AG04450 (cell line): ENCODE data around the gene XRCC5. TPM values are rescaled to one million over a fixed set of nuclear protein-coding genes. Genes with fewer than 3 reads are reported as not detected.
A peak's percentile ranks its signal among the peaks of the same experiment; 100 is the strongest.

Source experiments
- CTCF ChIA-PET: fragments of 300-600, 350-600 bp; formaldehyde crosslinking; extraction: SDS; loops from one replicate; lab custom pipeline; 2022; ENCODE audit warnings: antibody characterized with exemption, inconsistent platforms; lab: Charles Lee
- POLR2A ChIA-PET: fragments of 350-600 bp; formaldehyde crosslinking; extraction: SDS; loops from one replicate; lab custom pipeline; 2021; ENCODE audit warnings: antibody characterized with exemption, inconsistent platforms; lab: Yijun Ruan, JAX
- DNase-seq: peaks from one replicate; pipeline ENCODE4 v3.0.0-alpha.2; 2011; ENCODE audit warnings: low read depth, low spot score
- H3K27ac ChIP-seq: one replicate; pipeline ENCODE4 v1.5.1; 2012; ENCODE audit warnings: low read depth, low read length, control low read depth
- H3K27me3 ChIP-seq: one replicate; pipeline ENCODE4 v1.6.0; 2012; ENCODE audit warnings: low read length; ENCODE audit not compliant: control insufficient read depth, insufficient read depth
- H3K4me3 ChIP-seq: 2 replicates; pipeline ENCODE4 v1.5.1; 2011; ENCODE audit warnings: mild to moderate bottlenecking, low read depth, low read length, control low read depth
- H3K9me3 ChIP-seq: 2 replicates; pipeline ENCODE4 v1.5.1; 2012; ENCODE audit warnings: low read length; ENCODE audit not compliant: control insufficient read depth, insufficient read depth
- CTCF ChIP-seq: IDR thresholded peaks from 2 replicates; pipeline ENCODE4 v1.5.1; 2011; ENCODE audit warnings: low read depth, low read length, control low read depth, inconsistent platforms
- polyA plus RNA-seq: library from polyadenylated mRNA; depleted of rRNA; stranded (reverse); fragments of >200 nt; gene quantifications from 2 replicates; pipeline ENCODE4 v1.2.3, GENCODE V29; 2011

Gene XRCC5
- polyA plus RNA-seq, 1 experiment: 471 TPM

- CTCF ChIA-PET: interaction anchor here (0.8 to 3.3 kb wide), 7 partner anchors 14 to 450 kb away, joined by 3 to 13 read pairs (median 4); no protein-coding TSS in a partner anchor
Measured at GRCh38 chr2:216216951-216217903, 108.1 kb downstream of the XRCC5 start.

GRCh38 chr2:216217904-216218260, 108.7 kb downstream of the XRCC5 start:
- TF ChIP-seq CTCF: no peak
- Histone ChIP-seq H3K4me3 (no peak overlapping the region), H3K9me3 (no peaks in the 10 kb centered on the region), H3K27ac (peak overlapping the region; percentile 34), H3K27me3 (no peaks in the 10 kb centered on the region)
- POLR2A ChIA-PET: interaction anchor here (1.3 kb wide), 1 partner anchor 23 kb away, joined by 3 read pairs; no protein-coding TSS in a partner anchor
- CTCF ChIA-PET: interaction anchor here (1.3 to 2.8 kb wide), 3 partner anchors 14 to 107 kb away, joined by 4 to 9 read pairs (median 6); no protein-coding TSS in a partner anchor
- DNase-seq: no peak

More at GRCh38 chr2:216216951-216217903, 108.1 kb downstream of the XRCC5 start:
- no peak overlapping the region for H3K4me3 ChIP-seq
- TF ChIP-seq CTCF: no peak
- H3K27me3 ChIP-seq: no peaks in the 10 kb centered on the region
- peak overlapping the region; percentile 34 for H3K27ac ChIP-seq
- POLR2A ChIA-PET: interaction anchor here (0.9 to 1.3 kb wide), 2 partner anchors 22 to 281 kb away, joined by 3 read pairs; partner anchors contain the start of gene RPL37A
- no peaks in the 10 kb centered on the region for H3K9me3 ChIP-seq
- DNase-seq: peak; percentile 23

- TF ChIP-seq CTCF: no peak
- CTCF ChIA-PET: interaction anchor here (0.6 kb wide), 1 partner anchor 183 kb away, joined by 4 read pairs; no protein-coding TSS in a partner anchor
- DNase-seq: no peak
Measured at GRCh38 chr2:216219861-216220260, 110.7 kb downstream of the XRCC5 start.

GRCh38 chr2:216220976-216221375, 111.8 kb downstream of the XRCC5 start:
- Histone ChIP-seq H3K4me3 (no peak overlapping the region), H3K27me3 (no peaks in the 10 kb centered on the region), H3K27ac (no peak overlapping the region), H3K9me3 (no peaks in the 10 kb centered on the region)
- no peak for DNase-seq
- POLR2A ChIA-PET: interaction anchor here (0.6 kb wide), 1 partner anchor 1725 kb away, joined by 3 read pairs; no protein-coding TSS in a partner anchor
- TF ChIP-seq CTCF: no peak
- CTCF ChIA-PET: interaction anchor here (1.3 to 3.6 kb wide), 2 partner anchors 183 to 298 kb away, joined by 4 to 38 read pairs; no protein-coding TSS in a partner anchor

More at GRCh38 chr2:216219861-216220260, 110.7 kb downstream of the XRCC5 start:
- POLR2A ChIA-PET: no interaction called here
- no peak overlapping the region for H3K4me3 ChIP-seq
- H3K9me3 ChIP-seq: no peaks in the 10 kb centered on the region
- no peak overlapping the region for H3K27ac ChIP-seq
- H3K27me3 ChIP-seq: no peaks in the 10 kb centered on the region
